Testis (tissue), 2 donors: ENCODE results near the gene PCSK7.

ENCODE experiments used
- CTCF ChIP-seq, 3 experiments: fragments of 450-650 bp in 2 of 3; fragments of 200-600 bp in 1 of 3; sonication (generic) in 1 of 3; IDR thresholded peaks; one replicate each; pipeline ENCODE4 v1.5.1; 2016 to 2019; ENCODE audit warnings: antibody characterized with exemption in 3 of 3, mild to moderate bottlenecking in 2 of 3, moderate library complexity in 1 of 3
- POLR2A ChIP-seq: fragments of 450-650 bp; IDR thresholded peaks from one replicate; pipeline ENCODE4 v1.6.1; 2017; ENCODE audit warnings: antibody characterized with exemption, mild to moderate bottlenecking, moderate library complexity

- TF ChIP-seq CTCF (IDR thresholded peaks at IDR 0.05) (no peak), POLR2A (no peak)
Measured at GRCh38 chr11:117269856-117270255, 38.0 kb upstream of the PCSK7 start.
